Stimulated activated CD4-positive, alpha-beta T cell treated with anti-CD3 and anti-CD28 coated beads, Interleukin-2, amount 100 ng/mL, for 4 hours (primary cell): ENCODE data around the gene ADGRF4.
"Not testable (repeated sequence)": the region's sequence is repeated elsewhere in the genome, so short reads cannot be mapped to it uniquely, and the experiment has no call there.

ENCODE experiments used
- DNase-seq: peaks from one replicate; pipeline ENCODE4 v3.0.0-alpha.2; 2020; ENCODE audit warnings: low read depth

The ADGRF4 gene

DNA sequence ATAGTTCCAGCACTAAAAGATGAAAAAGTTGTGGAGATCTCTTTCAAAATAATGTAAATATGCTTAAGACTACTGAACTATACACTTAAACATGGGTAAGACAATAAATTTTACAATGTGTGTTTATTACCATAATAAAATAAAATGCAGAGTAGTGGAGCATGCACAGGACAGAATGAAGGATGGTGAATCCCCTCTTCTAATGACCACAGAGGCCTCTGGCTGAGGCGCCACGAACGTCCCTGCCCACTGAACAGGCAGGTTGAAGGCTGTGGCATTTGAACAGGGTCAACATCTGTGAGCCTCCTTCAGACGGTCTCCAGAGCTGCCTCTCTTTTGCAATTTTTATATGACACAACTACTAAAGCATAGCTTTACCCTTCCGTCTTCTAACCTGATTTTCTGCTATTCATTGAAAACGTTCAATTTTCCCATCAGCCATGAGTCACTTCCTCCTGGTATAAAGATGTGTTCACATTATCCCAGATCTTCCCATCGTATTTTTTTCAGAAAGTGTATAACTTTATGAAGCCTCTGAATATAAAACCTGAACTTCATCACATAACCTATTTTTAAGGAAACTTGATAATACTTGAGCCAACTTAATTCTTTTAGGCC lies 37.8 kb downstream of the ADGRF4 start:
- no peak for DNase-seq

DNA sequence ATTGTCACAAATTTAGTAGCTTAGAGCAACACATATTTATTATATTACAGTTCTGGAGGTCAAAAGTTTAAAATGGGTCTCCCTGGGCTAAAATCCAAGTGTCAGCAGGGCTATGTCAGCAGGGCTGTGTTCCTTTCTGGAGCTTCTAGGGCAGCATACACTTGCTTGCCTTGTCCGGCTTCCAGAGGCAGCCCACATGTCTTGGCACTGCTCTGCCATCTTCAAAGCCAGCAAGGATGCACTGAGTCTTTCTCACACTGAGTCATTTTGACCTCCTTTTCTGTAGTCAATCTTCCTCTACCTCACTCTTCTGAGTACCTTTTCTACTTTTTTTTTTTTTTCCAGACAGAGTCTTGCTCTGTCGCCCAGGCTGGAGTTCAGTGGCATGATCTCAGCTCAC lies 39.0 kb downstream of the ADGRF4 start:
- DNase-seq, result no peak

DNA sequence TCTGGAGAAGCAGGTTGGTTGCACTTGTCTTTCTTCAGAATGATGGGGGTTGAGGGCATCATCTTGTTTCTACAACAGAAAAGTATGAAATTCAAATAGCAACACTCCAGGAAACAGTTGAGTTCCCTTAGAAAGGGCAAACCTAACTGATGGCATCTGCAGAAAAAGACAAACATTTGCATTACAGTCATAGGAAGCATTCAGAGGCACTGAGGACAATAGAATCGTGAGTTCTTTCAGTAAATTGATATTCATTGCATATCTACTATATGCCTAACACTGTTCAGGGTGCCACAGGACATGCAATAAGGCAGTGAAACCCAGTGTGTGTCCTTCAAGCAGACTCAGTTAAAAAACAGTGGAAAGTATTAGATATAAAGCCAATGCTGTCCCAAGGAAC lies 42.3 kb downstream of the ADGRF4 start:
- no peak for DNase-seq

DNA sequence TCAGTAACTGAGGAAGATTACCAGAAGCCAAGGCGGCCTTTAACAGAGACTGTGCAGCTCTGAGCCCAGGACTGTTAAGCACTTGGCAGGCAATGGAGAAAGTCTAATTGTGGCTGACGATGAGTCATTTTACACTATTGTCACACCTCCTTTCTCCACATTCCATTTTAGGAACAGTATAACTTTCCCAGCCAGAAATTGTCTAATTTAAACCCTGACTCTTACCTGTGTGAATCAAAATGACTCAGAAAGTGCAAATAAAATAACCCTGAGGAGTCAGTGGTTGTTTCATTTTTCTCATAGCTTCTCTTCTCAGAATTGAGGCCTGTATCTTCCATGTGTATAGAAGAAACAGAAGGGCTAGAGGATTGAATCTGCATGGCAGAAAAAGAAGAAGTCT lies 43.4 kb downstream of the ADGRF4 start:
- DNase-seq, result no peak

DNA sequence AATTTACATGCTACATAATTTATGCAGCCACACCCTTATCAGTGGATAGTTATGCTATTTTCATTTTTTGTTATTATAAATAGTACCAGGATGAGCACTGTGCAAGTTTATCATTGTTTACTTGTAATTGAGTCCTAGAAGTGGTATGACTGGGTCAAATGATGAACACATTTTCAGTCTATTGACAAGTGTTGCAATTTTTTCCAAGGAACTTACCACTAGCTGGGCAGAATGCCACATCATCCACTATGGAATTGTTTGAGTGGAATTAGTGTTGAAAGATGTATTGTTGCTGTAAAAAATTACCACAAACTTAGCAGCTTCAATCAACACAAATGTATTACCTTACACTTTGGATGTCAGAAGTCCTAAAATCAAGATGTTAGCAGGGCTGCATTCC lies 45.4 kb downstream of the ADGRF4 start:
- DNase-seq, result no peak

DNA sequence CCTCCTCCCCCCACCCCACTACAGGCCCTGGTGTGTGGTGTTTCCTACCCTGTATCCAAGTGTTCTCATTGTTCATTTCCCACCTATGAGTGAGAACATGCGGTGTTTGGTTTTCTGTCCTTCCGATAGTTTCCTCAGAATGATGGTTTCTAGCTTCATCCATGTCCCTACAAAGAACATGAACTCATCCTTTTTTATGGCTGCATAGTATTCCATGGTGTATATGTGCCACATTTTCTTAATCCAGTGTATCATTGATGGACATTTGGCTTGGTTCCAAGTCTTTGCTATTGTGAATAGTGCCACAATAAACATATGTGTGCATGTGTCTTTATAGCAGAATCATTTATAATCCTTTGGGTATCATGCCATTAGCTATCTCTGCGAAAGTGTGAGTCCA lies 46.9 kb downstream of the ADGRF4 start:
- DNase-seq, result not testable (repeated sequence)

DNA sequence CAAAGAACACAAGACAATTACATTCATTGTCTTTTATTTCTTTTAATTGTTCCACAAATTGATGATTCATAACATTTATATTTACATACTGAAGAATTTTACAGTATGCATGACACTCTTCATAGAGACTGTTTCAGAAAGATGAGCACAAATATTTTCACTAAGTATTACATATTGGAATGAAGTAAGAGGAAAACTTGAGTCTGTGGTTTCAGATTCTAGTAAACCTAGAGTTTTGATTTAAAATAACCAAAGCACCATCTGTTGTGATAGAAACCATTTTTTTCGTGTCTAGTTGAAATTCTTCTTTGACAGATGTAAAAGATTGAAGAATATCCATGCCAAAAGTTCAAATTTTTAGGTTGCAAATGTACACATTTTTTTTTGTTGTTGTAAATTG lies 51.4 kb downstream of the ADGRF4 start:
- no peak for DNase-seq

DNA sequence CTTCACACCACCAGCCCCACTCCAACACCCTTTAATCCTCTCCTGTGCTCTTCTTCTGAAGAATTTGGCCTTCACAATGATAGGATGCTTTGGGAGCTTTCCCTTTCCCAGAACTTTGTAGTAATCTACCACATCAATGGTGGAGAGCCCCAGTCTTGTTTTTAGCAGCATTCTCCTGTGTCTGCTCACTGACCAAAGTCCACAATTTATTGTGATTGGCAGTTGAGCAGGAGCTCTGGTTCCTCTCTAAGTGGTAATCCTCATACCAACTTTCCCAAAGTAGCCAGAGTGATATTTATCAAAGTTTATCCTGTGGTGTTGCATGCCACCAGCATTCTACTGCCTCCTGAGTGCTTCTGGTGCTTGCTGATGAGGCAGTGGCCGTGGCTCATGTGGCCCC lies 54.4 kb downstream of the ADGRF4 start:
- no peak for DNase-seq

DNA sequence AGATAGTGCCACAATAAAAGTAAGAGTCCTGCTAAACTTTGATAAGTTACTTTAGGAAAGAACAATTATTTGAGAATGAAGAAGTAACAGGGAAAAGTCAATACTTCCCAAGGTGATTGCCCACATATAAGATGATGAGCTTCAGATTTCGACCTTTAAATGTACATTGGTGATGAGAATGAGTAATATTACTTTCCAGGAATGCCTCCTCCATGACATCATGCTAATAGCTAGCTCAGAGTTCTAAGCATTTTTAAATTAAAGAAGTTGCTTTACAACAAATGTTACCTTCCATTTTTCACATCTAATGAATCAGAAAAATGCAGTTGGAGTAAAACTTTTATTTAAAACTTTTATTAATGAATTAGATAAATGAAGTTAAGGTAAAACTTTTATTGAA lies 61.0 kb downstream of the ADGRF4 start:
- DNase-seq, result no peak

DNA sequence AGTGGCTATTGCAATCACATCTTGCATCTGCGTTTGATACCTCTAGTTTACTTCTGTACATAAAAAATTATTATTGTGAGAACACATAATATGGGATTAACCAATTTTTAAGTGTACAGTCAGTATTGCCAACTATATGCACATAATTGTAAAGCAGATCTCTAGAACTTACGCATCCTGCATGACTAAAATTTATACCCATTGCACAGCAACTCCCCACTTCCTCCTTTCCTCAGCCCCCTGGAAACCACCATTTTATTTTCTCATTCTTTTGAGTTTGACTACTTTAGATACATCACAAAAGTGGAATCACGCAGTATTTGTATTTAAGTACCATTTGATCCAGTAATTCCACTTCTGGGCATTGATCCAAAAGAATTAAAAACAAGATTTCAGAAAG lies 64.1 kb downstream of the ADGRF4 start:
- no peak for DNase-seq

DNA sequence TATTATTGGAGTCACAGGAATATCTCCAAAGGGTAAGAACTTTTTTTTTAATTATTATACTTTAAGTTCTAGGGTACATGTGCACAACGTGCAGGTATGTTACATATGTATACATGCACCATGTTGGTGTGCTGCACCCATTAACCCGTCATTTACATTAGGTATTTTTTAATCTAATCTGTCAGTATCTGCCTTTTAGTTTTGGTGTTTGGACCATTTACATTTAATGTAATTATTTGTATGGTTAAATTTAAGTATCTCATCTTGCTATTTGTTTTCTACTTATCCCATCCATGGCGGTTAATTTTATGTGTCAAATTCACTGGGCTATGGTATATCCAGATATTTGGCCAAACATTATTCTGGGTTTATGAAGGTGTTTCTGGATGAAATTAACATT lies 68.1 kb downstream of the ADGRF4 start:
- DNase-seq, result no peak

DNA sequence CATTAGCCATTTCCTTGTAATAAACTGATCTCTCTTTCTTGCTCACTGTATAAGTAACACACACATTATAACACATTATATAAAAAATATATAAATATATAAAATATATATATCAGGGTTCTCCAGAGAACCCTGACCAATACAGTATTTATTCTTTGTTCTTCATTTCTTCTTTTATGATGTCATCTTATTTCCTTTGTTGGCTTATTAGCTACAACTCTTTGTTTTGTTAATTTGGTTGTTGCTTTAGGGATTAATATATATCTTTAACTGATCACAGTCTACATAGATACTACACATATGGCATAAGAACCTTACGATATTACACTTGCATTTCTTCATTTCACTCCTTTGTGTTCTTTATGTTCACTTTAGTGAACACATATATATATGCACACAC lies 68.7 kb downstream of the ADGRF4 start:
- DNase-seq, result no peak

DNA sequence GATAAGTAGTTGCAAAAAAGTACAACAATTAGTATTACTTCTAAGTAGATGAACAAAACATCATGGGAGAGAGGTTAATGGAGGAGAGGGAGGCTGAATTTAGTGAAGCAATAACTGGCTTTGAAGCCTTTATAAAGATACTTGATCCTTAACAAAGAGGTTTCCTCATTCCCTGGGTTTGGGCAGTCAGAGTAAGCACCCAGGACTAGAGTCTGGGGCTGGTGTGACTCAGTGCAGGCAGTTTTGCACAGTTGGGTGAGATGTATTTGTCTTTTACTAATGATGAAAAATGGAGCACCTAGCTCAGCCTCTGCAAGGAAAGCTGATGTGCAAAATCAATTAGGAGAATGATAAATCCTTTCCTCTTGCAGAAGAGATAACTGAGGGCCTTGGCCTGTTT lies 71.6 kb downstream of the ADGRF4 start:
- no peak for DNase-seq
